Fibroblast of lung (primary cell): ENCODE results near the gene TUBGCP2. TPM values are rescaled to one million over a fixed set of nuclear protein-coding genes. Genes with fewer than 3 reads are reported as not detected.
"Not testable (repeated sequence)": the region's sequence is repeated elsewhere in the genome, so short reads cannot be mapped to it uniquely, and the experiment has no call there.

ENCODE experiments used
- DNase-seq, 2 donors: peaks; one replicate each; pipeline versions ENCODE4 v3.0.0 to v3.0.0-alpha.2; 2010; ENCODE audit warnings: low read depth in 2 of 2
- H2AFZ ChIP-seq: 2 replicates; pipeline ENCODE4 v1.5.1; 2012; ENCODE audit warnings: low read length, control low read depth, inconsistent platforms
- H3K27ac ChIP-seq: 2 replicates; pipeline ENCODE4 v1.5.1; 2011; ENCODE audit warnings: low read length, control low read depth; ENCODE audit not compliant: insufficient read depth
- H3K27me3 ChIP-seq: 2 replicates; pipeline ENCODE4 v1.5.1; 2011; ENCODE audit warnings: mild to moderate bottlenecking, low read length; ENCODE audit not compliant: control insufficient read depth, insufficient read depth
- H3K36me3 ChIP-seq: 2 replicates; pipeline ENCODE4 v1.5.1; 2011; ENCODE audit warnings: low read length; ENCODE audit not compliant: control insufficient read depth, insufficient read depth
- H3K4me1 ChIP-seq: 2 replicates; pipeline ENCODE4 v1.5.1; 2011; ENCODE audit warnings: low read length; ENCODE audit not compliant: control insufficient read depth, insufficient read depth; ENCODE audit errors: extremely low read depth
- H3K4me2 ChIP-seq: 2 replicates; pipeline ENCODE4 v1.5.1; 2011; ENCODE audit warnings: low read length, control low read depth; ENCODE audit not compliant: insufficient read depth; ENCODE audit errors: extremely low read depth
- H3K4me3 ChIP-seq, 4 experiments: fragments of 200-600 bp in 1 of 4; sonication (generic) in 1 of 4; replicated peaks in 1 of 4; 2 replicates each; pipeline ENCODE4 v1.5.1; 2011 to 2016; ENCODE audit warnings: low read length in 4 of 4, low read depth in 3 of 4, mild to moderate bottlenecking in 3 of 4, control low read depth in 2 of 4, inconsistent platforms in 1 of 4, mixed read lengths in 1 of 4; ENCODE audit not compliant: insufficient read depth in 1 of 4; ENCODE audit errors: control extremely low read depth in 1 of 4
- H3K79me2 ChIP-seq: 2 replicates; pipeline ENCODE4 v1.5.1; 2012; ENCODE audit warnings: mild to moderate bottlenecking, low read length, inconsistent platforms; ENCODE audit not compliant: control insufficient read depth, insufficient read depth
- H3K9ac ChIP-seq: 2 replicates; pipeline ENCODE4 v1.5.1; 2011; ENCODE audit warnings: mild to moderate bottlenecking, low read length, control low read depth; ENCODE audit not compliant: insufficient read depth
- H3K9me3 ChIP-seq: 2 replicates; pipeline ENCODE4 v1.5.1; 2012; ENCODE audit warnings: low read depth, low read length; ENCODE audit not compliant: control insufficient read depth, insufficient read depth
- H4K20me1 ChIP-seq: 2 replicates; pipeline ENCODE4 v1.5.1; 2011; ENCODE audit warnings: low read length; ENCODE audit not compliant: control insufficient read depth, insufficient read depth; ENCODE audit errors: extremely low read depth
- EZH2 ChIP-seq: IDR thresholded peaks from 2 replicates; pipeline ENCODE4 v1.5.1; 2012; ENCODE audit warnings: low read length, control low read depth, mild to moderate bottlenecking; ENCODE audit errors: missing control alignments
- polyA plus RNA-seq, 2 donors: library from polyadenylated mRNA; depleted of rRNA in 1 of 2; stranded (reverse) in 1 of 2; unstranded in 1 of 2; fragments of >200 nt; gene quantifications; 2 replicates each; pipeline ENCODE4 v1.2.1, GENCODE V29; 2011 to 2012; ENCODE audit warnings: missing spikeins in 1 of 2
- total RNA-seq: library from RNA; depleted of rRNA; stranded (reverse); fragments of >200 nt; gene quantifications from 2 replicates; pipeline ENCODE4 v1.2.1, GENCODE V29; 2014
- TF ChIP-seq, protein P1 (sequence below), 2 donors: IDR thresholded peaks in 1 of 2; conservative IDR thresholded peaks in 1 of 2; 1 replicate in 1 of 2; 2 replicates in 1 of 2; pipeline ENCODE4 v1.5.1; 2011 to 2012; ENCODE audit warnings: low read length in 2 of 2, control low read depth in 1 of 2, inconsistent platforms in 1 of 2, low read depth in 1 of 2, mild to moderate bottlenecking in 1 of 2

Gene TUBGCP2
- total and polyA plus RNA-seq, 2 donors (not counting 1 experiment from before 2014, with no cell fraction given), result 31.0 to 60.8 TPM

DNA sequence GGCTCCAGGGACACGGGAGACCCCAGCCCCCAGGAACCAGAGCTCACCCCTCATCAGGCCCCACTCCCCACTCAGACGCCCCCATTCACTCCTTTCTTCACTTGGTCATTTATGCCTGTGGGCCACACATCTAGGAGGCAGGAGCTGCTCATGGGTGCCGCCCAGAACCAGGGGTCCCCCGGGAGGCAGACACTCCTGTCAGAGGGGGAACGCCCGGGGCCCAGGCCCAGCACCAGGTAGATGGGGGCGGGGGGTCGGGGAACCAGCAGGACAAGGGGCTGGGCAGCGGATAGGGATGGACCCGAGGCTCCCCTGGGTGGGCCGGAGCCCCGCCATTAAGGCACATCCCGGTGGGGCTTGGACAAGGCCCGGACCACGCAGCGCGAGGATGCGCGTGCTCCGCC, 16.2 kb upstream of the TUBGCP2 start:
- Histone ChIP-seq H3K9me3 (no peaks in the 10 kb centered on the region), H3K4me2 (peak overlapping the region; percentile 51), H3K4me1 (peaks cover 9% of the 10 kb centered on the region), H3K9ac (no peak overlapping the region), H3K36me3 (no peaks in the 10 kb centered on the region), H2AFZ (no peak overlapping the region), H3K4me3 (peak overlapping the region in 1 of 4 experiments; percentile 50), H3K27me3 (peaks cover 13% of the 10 kb centered on the region), H3K79me2 (no peaks in the 10 kb centered on the region), H4K20me1 (no peaks in the 10 kb centered on the region), H3K27ac (no peak overlapping the region)
- no peak for DNase-seq
- TF ChIP-seq, protein P1, sequence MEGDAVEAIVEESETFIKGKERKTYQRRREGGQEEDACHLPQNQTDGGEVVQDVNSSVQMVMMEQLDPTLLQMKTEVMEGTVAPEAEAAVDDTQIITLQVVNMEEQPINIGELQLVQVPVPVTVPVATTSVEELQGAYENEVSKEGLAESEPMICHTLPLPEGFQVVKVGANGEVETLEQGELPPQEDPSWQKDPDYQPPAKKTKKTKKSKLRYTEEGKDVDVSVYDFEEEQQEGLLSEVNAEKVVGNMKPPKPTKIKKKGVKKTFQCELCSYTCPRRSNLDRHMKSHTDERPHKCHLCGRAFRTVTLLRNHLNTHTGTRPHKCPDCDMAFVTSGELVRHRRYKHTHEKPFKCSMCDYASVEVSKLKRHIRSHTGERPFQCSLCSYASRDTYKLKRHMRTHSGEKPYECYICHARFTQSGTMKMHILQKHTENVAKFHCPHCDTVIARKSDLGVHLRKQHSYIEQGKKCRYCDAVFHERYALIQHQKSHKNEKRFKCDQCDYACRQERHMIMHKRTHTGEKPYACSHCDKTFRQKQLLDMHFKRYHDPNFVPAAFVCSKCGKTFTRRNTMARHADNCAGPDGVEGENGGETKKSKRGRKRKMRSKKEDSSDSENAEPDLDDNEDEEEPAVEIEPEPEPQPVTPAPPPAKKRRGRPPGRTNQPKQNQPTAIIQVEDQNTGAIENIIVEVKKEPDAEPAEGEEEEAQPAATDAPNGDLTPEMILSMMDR (conservative IDR thresholded peaks at IDR 0.05 in 1 of 2, IDR thresholded peaks at IDR 0.05 in 1 of 2; ENCODE audit: low read depth in 1 of 2, low read length in 2 of 2), result no peak
- no peak for TF ChIP-seq EZH2

DNA sequence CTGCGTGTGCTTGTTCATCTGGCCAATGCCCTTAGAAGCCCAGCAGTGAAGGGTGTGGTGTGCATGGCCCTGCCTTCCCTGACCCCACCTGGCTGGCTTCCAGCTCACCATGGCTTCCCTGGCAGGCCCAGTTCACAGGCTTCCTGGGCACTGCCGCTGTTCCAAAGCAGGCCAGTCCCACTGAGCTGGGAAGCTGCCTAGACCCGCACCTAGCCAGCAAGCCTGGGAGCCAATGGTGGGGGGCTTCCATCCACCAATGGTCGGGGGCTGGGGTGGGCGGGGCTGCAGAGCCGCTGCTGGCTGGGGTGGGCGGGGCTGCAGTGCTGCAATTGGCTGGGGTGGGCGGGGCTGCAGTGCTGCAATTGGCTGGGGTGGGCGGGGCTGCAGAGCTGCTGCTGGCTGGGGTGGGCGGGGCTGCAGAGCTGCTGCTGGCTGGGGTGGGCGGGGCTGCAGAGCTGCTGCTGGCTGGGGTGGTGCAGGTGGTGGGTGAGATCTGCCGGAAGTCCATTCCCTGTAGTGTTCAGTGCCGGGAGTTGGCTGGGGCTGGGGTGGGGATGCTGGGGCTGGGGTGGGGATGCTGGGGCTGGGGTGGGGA, 15.6 kb upstream of the TUBGCP2 start:
- H2AFZ ChIP-seq, result no peak overlapping the region

DNA sequence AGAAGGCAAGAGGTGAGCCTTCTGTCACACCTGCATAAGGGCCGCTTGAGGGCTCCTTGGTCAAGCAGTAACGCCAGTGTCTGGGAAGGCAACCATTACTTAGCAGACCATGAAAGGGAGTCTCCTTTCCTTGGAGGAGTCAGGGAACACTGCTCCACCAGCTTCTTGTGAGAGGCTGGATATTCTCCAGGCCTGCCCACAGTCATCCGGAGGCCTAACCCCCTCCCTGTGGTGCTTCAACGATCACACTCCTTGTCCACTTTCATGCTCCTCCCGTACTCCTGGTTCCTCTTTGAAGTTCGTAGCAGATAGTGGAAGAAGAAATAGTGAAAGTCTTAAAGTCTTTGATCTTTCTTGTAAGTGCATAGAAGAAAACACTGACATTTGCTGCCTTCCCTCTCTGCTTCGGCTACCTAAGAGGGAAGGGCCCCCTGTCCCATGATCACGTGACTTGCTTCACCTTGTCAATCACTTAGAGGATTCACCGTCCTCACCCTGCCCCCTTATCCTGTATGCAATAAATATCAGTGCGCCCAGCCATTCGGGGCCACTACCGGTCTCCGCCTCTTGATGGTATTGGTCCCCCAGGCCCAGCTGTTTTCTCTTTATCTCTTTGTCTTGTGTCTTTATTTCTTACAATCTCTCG, 13.5 kb upstream of the TUBGCP2 start:
- not testable (repeated sequence) for H3K27ac ChIP-seq, H3K79me2 ChIP-seq, H3K36me3 ChIP-seq, H3K9me3 ChIP-seq, H2AFZ ChIP-seq, H3K9ac ChIP-seq, H3K4me3 ChIP-seq, H3K4me2 ChIP-seq, H4K20me1 ChIP-seq, DNase-seq, H3K4me1 ChIP-seq
- peaks cover 13% of the 10 kb centered on the region for H3K27me3 ChIP-seq

More for the DNA sequence above, 15.6 kb upstream of the TUBGCP2 start:
- Histone ChIP-seq H3K4me1 (peaks cover 7% of the 10 kb centered on the region), H3K36me3 (no peaks in the 10 kb centered on the region), H3K4me2 (peak overlapping the region; percentile 13), H3K9ac (no peak overlapping the region), H3K4me3 (peak overlapping the region in 2 of 4 experiments; percentile 6 to 20), H4K20me1 (no peaks in the 10 kb centered on the region), H3K79me2 (no peaks in the 10 kb centered on the region), H3K27ac (no peak overlapping the region), H3K9me3 (no peaks in the 10 kb centered on the region), H3K27me3 (peaks cover 13% of the 10 kb centered on the region)
- peak; percentile 58 to 82 for DNase-seq
- TF ChIP-seq EZH2, result no peak
- TF ChIP-seq, protein P1 (conservative IDR thresholded peaks at IDR 0.05 in 1 of 2, IDR thresholded peaks at IDR 0.05 in 1 of 2; ENCODE audit: low read depth in 1 of 2, low read length in 2 of 2), result no peak

DNA sequence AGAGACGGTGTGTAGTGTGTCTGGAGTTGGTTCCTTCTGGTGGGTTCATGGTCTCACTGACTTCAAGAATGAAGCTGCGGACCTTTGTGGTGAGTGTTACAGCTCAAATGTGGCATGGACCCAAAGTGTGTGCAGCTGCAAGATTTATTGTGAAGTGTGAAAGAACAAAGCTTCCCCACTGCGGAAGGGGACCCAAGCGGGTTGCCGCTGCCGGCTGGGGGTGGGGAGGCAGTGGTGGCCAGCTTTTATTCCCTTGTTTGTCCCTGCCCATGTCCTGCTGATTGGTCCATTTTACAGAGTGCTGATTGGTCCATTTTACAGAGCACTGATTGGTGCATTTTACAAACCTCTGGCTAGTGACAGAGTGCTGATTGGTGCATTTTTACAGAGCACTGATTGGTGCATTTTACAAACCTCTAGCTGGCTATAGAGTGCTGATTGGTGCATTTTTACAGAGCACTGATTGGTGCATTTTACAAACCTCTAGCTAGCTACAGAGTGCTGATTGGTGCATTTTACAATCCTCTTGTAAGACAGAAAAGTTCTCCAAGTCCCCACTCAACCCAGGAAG, 12.3 kb upstream of the TUBGCP2 start:
- not testable (repeated sequence) for H3K79me2 ChIP-seq, H3K36me3 ChIP-seq, H2AFZ ChIP-seq, H4K20me1 ChIP-seq, H3K9ac ChIP-seq, H3K4me1 ChIP-seq, H3K27me3 ChIP-seq, H3K27ac ChIP-seq, DNase-seq, H3K4me2 ChIP-seq, H3K9me3 ChIP-seq, H3K4me3 ChIP-seq
